Activated CD4-positive, alpha-beta T cell treated with anti-CD3 and anti-CD28 coated beads for 24 hours (primary cell): ENCODE data around the gene ADRM1.

ENCODE experiments used
- DNase-seq, 2 donors: peaks; one replicate each; pipeline ENCODE4 v3.0.0-alpha.2; 2020; ENCODE audit warnings: low read depth in 2 of 2

Gene ADRM1

GRCh38 chr20:62355878-62356588 lies 53.2 kb downstream of the ADRM1 start:
- no peak for DNase-seq

- DNase-seq = no peak
Observed at GRCh38 chr20:62356589-62357186, 53.9 kb downstream of the ADRM1 start.

GRCh38 chr20:62357187-62357667 lies 54.4 kb downstream of the ADRM1 start:
- DNase-seq = no peak

GRCh38 chr20:62357681-62358080 lies 54.9 kb downstream of the ADRM1 start:
- no peak for DNase-seq
